NCI-H2081 treated with DMSO at 0.1 percent for 48 hours (cell line): ENCODE data around the gene DOCK1.

ENCODE experiments used
- DNase-seq: peaks from one replicate; lab custom pipeline; 2025; lab: John Stamatoyannopoulos, UW

The DOCK1 gene

DNA sequence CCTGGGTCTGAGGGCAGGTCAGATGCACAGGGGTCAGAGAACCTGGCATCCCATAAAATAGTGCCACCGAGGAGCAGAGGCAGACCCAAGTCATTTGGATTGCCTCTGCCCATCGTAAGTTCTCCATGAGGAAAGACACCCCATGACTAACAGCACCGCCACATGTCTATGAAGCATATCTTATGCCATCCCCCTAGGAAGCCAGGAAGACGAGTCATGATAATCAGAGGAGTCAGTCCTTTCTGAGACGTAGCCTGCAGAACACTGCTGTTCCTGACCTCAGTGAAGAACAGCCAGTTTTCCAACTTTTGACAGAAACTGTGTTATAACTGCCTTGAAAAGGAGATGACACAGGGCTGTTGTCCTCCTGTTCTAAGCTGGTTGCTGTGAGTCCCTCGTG is 239.9 kb downstream of the DOCK1 start:
- DNase-seq, result no peak

- no peak for DNase-seq
These were observed 241.4 kb downstream of the DOCK1 start for GRCh38 chr10:127146661-127147060.

DNA sequence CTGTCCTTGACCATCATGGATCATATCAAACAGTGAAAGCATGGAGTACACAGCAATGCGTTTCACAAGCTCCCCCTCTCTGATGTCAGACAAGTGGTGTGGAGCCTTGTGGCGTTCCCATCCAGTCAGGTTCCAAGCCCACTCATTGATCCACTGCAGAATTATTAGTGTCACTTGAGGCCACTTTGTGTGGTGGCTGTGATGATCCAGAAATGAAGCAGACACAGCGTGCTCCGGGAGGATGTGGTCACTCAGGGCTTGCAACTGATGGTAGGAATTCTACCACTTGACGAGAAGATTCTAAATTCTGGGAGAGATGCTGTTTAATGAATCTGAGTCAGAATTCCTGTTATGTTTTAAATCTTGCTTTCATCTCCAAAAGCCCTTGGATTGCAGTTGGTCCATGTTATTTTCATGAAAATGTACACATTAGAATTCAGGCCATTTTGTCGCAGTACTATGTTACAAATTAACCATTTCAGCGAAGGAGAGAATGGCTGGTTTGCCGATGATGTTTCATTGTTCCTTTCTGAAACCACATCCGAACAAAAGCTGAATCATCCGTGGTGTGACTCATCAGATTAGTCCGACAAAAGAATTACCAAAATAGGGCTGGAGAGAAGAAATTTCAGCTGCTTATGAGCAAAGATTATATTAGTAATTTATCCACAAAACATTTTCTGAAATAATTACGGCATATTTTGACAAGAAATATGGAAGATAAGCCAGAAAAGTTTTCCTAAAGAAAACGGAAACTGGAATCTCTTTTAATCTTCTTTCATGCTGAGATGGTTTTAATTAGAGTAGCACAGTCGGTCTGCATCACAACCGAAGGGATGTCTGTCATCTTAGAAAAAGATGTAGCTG is 243.1 kb downstream of the DOCK1 start:
- DNase-seq, result no peak

DNA sequence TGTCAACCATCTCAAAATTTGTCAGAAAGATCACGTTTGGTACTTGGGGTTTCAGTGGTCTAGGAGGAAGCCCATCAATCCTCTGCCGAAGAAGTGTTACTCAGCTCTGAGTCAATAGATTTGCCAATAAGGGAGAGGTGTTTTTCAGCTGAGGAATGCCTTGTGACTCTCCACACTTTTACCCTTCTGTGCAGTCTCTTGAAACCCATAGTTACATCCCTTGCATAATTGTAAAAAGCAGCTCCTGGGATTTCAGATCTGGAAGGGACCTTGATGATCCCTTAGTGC is 243.6 kb downstream of the DOCK1 start:
- DNase-seq, result no peak

DNA sequence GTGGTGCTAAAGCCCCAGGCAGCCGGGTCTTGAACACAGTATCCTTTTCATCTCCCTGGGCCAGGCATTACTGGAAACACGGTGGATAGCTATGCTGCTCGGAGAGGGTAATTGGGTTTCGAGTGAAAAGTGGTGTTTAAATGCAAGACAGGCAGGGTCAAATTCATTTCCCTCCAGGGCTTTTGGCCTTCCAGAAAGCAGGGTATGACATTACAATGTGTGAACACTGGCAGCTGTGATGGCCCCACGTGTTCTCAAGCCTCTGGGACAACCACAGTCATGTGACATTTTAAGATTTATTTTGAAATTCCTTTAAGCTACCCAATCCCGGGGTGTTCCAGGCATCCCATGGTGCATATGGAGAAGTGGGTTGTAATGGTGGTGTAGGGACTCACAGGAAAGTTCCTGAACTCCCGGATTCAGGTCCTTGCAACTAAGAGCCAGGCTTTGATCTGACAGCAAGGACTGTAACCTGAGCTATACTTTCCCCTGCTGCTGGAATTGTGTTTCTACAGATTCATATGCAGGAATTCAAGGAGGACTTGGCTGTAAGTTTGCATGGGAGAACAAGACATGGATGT is 244.4 kb downstream of the DOCK1 start:
- DNase-seq, result no peak

- DNase-seq, result no peak
These were observed 244.9 kb downstream of the DOCK1 start for GRCh38 chr10:127150136-127150535.

GRCh38 chr10:127151541-127151940 is 246.3 kb downstream of the DOCK1 start:
- no peak for DNase-seq

DNA sequence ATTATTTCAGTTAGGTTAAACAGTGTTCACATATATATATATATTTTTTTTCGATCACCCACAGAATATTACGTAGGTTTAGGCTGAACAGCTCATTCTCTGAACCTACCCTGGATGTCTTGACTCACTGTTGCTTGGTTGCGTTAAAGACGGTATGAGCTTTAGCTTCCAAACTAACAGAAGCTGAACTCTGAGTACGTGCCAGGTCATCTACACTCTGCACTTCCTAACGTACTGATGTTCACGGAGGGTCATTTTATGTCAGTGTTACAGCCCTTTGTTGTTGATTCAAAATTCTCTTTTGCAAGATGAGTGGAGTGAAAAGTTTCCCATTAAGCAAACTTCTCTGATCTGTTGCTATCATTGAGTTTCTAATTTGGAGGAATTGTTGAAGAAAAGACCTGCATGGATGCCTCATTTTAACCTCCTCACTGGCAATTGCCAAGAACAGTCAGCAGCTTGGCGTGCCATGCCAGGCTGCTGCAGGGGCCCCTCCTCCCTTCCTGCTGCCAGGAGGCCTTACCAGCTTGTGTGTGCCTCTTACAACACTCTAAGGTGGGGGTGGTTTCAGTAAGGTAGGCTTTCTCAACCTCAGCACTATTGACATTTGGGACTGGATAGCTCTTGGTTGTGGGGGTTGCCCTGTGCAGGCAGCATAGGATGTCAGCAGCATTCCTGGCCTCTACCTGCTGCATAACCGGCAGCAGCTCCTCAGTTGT is 246.9 kb downstream of the DOCK1 start:
- no peak for DNase-seq

- no peak for DNase-seq
These were observed 248.0 kb downstream of the DOCK1 start for GRCh38 chr10:127153181-127153580.

DNA sequence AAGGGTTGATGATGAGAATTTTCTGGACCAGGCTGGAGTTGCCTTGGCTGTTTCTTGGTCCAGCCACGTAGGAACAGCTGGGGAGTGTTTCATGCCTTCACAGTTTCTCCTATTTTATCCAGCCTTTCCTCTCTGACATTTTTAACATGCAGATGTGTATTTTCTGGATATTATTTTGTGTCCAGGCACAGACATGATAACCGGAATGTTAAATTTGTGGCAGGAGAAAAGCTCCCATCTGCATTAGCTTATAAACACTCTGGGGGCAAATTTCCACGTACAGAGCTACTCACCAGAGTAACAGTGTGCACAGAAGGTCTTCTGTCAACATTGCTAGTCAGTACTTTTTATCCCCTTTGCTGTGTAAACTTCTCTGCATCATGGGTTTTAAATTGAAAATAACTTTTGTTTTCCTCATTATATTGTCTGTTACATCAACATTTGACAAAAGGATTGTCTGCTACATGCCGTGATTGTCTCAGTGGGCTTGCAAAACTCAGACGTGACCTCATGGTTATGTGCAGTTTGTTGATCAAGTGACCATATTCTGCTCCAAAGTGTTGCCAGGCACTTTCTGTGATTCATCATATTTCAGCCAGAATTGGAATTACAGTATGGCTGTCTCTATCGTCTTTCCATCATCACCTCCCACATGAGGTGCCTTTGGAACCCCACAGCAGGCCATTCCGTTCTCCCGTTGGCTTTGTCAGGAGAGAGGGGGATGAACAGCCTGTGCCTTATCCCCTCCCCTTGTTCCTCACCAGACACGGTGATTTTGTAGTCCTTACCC is 249.8 kb downstream of the DOCK1 start:
- no peak for DNase-seq

DNA sequence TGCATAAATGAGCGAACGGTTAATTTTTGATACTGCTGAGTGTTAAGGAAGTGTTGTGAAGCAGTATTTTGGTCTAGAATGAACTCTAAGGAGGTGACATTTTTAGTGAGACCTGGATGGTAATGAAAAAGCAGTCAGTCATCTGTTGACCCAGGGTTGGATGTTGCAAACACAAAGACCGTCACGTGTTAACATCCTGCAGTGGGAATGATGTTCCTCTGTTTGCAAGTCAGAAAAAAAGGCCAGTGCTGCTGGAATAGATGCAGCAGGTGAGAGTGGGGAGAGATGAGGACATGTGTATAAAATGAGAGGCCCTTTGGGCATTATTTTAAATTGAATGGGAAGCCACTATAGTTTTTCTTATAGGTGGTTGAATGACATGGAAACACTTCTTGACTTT is 251.9 kb downstream of the DOCK1 start:
- DNase-seq, result no peak

DNA sequence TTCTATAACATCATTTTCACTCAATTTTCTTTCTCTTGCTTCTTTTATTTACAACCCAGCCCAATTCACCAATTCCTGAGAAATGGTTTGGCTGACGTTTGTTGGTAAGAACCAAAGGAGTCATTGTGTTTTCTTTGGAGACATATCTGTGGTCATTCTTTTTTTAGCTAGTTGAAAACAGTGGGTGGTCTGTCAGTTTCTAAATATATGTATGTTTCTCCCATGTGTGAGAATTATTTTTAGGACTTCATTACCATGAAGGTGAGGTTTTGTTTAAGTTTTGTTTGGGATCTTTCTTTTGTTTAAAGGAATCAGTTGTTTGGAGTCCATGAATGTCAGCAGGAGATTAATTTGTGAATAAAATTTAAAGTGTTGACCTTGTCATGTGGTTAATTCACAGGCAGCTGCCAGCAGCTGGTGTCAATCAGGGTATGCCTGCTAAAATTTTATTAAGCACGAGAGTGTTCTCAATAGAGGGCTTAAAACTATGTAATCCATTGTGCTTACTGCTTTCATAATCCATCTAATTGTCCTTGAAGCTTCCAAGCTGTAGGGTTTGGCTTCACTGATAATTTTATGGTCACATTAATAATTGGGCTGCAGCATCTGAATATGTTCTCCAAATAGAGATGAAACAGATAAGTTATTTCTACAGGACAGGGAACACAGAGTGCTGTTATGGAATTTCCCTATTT is 252.4 kb downstream of the DOCK1 start:
- DNase-seq, result no peak

DNA sequence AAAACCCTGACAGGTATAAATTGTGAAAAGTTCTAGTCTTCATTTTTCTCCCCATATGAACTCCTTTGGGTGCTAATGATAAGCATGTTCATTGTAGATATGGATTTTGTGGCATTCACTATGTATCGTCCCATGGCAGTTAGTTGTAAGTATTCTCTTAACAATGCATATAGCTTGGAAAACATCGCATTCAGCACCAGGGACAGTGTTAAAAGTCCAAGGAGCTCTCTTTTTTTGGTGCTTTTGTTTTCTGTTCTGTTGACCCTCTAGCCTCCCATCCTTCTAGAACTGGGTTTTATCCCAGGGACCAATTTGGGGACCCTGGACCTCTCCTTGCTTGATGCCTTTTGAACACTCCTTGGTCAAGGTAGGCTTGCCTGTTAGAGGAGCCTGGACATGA is 253.4 kb downstream of the DOCK1 start:
- DNase-seq, result no peak

- DNase-seq, result no peak
These were observed 254.5 kb downstream of the DOCK1 start for GRCh38 chr10:127159648-127160245.

GRCh38 chr10:127161482-127161881 is 256.3 kb downstream of the DOCK1 start:
- no peak for DNase-seq

DNA sequence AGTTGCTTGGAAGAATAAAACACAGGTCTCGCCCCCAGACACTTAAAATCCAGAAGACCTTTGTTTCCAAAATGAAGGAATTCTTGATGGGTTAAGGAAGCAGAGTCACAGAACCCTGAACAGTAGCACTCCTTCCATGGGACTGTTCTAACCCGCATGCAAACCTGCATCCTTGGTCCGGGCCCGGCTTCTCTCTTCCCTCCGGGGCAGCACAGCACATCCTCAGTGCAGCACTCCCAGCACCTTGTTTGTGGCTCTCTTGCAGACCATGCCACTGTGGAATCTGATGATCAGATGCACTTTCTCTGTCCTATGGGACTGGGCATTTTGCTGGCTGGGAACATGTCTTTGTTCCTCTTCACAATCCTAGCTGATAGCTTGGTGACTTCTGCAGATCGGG is 257.6 kb downstream of the DOCK1 start:
- no peak for DNase-seq

GRCh38 chr10:127168261-127168660 is 263.0 kb downstream of the DOCK1 start:
- no peak for DNase-seq

- no peak for DNase-seq
These were observed 269.6 kb downstream of the DOCK1 start for GRCh38 chr10:127174866-127175265.

- no peak for DNase-seq
These were observed 270.3 kb downstream of the DOCK1 start for GRCh38 chr10:127175357-127176110.

- no peak for DNase-seq
These were observed 271.4 kb downstream of the DOCK1 start for GRCh38 chr10:127176649-127177048.
